ENCODE results near the gene ANKRD65.

The ANKRD65 gene

GRCh38 chr1:1439546-1440261 is 18.6 kb upstream of the ANKRD65 start:
- no peaks in the 10 kb centered on the region for H3K9me3 ChIP-seq (ENCODE audit: control insufficient read depth, insufficient read depth, low read length)
- no peak overlapping the region for H3K9ac ChIP-seq (ENCODE audit: low read depth, low read length)
- H3K27me3 ChIP-seq (ENCODE audit: control insufficient read depth, insufficient read depth, low read length), result peaks cover 3% of the 10 kb centered on the region
- peaks cover 5% of the 10 kb centered on the region for H3K36me3 ChIP-seq (ENCODE audit: control insufficient read depth, insufficient read depth, low read length)
- no peak overlapping the region for H3K4me3 ChIP-seq (ENCODE audit: low read depth, low read length)
- peaks cover 6% of the 10 kb centered on the region for H3K4me1 ChIP-seq (ENCODE audit: control insufficient read depth, insufficient read depth, low read length)

- H3K36me3 ChIP-seq (ENCODE audit: control insufficient read depth, insufficient read depth, low read length), result peaks cover 5% of the 10 kb centered on the region
- peaks cover 7% of the 10 kb centered on the region for H3K4me1 ChIP-seq (ENCODE audit: control insufficient read depth, insufficient read depth, low read length)
- H3K9me3 ChIP-seq (ENCODE audit: control insufficient read depth, insufficient read depth, low read length), result no peaks in the 10 kb centered on the region
- peak overlapping the region; percentile 12 for H3K9ac ChIP-seq (ENCODE audit: low read depth, low read length)
- H3K27me3 ChIP-seq (ENCODE audit: control insufficient read depth, insufficient read depth, low read length), result peaks cover 3% of the 10 kb centered on the region
- H3K4me3 ChIP-seq (ENCODE audit: low read depth, low read length), result no peak overlapping the region
Observed at GRCh38 chr1:1438531-1439381, 17.7 kb upstream of the ANKRD65 start.

- Histone ChIP-seq H3K9ac (ENCODE audit: low read depth, low read length) (peak overlapping the region; percentile 12), H3K36me3 (ENCODE audit: control insufficient read depth, insufficient read depth, low read length) (peaks cover 5% of the 10 kb centered on the region), H3K9me3 (ENCODE audit: control insufficient read depth, insufficient read depth, low read length) (no peaks in the 10 kb centered on the region), H3K27me3 (ENCODE audit: control insufficient read depth, insufficient read depth, low read length) (peaks cover 3% of the 10 kb centered on the region), H3K4me3 (ENCODE audit: low read depth, low read length) (no peak overlapping the region), H3K4me1 (ENCODE audit: control insufficient read depth, insufficient read depth, low read length) (peaks cover 7% of the 10 kb centered on the region)
Observed at GRCh38 chr1:1437904-1438376, 16.9 kb upstream of the ANKRD65 start.

- Histone ChIP-seq H3K4me3 (ENCODE audit: low read depth, low read length) (no peak overlapping the region), H3K27me3 (ENCODE audit: control insufficient read depth, insufficient read depth, low read length) (peaks cover 3% of the 10 kb centered on the region), H3K9ac (ENCODE audit: low read depth, low read length) (no peak overlapping the region), H3K9me3 (ENCODE audit: control insufficient read depth, insufficient read depth, low read length) (no peaks in the 10 kb centered on the region), H3K4me1 (ENCODE audit: control insufficient read depth, insufficient read depth, low read length) (peaks cover 7% of the 10 kb centered on the region), H3K36me3 (ENCODE audit: control insufficient read depth, insufficient read depth, low read length) (peaks cover 5% of the 10 kb centered on the region)
Observed at GRCh38 chr1:1437033-1437903, 16.2 kb upstream of the ANKRD65 start.

- peaks cover 7% of the 10 kb centered on the region for H3K4me1 ChIP-seq (ENCODE audit: control insufficient read depth, insufficient read depth, low read length)
- H3K9ac ChIP-seq (ENCODE audit: low read depth, low read length), result peak overlapping the region; percentile 49
- H3K9me3 ChIP-seq (ENCODE audit: control insufficient read depth, insufficient read depth, low read length), result no peaks in the 10 kb centered on the region
- peaks cover 5% of the 10 kb centered on the region for H3K36me3 ChIP-seq (ENCODE audit: control insufficient read depth, insufficient read depth, low read length)
- peaks cover 3% of the 10 kb centered on the region for H3K27me3 ChIP-seq (ENCODE audit: control insufficient read depth, insufficient read depth, low read length)
- H3K4me3 ChIP-seq (ENCODE audit: low read depth, low read length), result peak overlapping the region; percentile 53
Observed at GRCh38 chr1:1436630-1437032, 15.6 kb upstream of the ANKRD65 start.

- Histone ChIP-seq H3K27me3 (ENCODE audit: control insufficient read depth, insufficient read depth, low read length) (peaks cover 3% of the 10 kb centered on the region), H3K4me3 (ENCODE audit: low read depth, low read length) (peak overlapping the region; percentile 53), H3K4me1 (ENCODE audit: control insufficient read depth, insufficient read depth, low read length) (peaks cover 7% of the 10 kb centered on the region)
Observed at GRCh38 chr1:1435911-1436629, 15.0 kb upstream of the ANKRD65 start.

GRCh38 chr1:1435106-1435903 is 14.2 kb upstream of the ANKRD65 start, which contains the start of gene VWA1:
Gene VWA1 (plus strand): TSS chr1:1435690. CDS start chr1:1435749, 59 bp downstream.
- Histone ChIP-seq H3K27me3 (ENCODE audit: control insufficient read depth, insufficient read depth, low read length) (peaks cover 3% of the 10 kb centered on the region), H3K36me3 (ENCODE audit: control insufficient read depth, insufficient read depth, low read length) (peaks cover 3% of the 10 kb centered on the region), H3K4me3 (ENCODE audit: low read depth, low read length) (peak within 1 kb of the TSS; percentile 66), H3K9ac (ENCODE audit: low read depth, low read length) (peak within 1 kb of the TSS; percentile 70), H3K4me1 (ENCODE audit: control insufficient read depth, insufficient read depth, low read length) (peaks cover 7% of the 10 kb centered on the region), H3K9me3 (ENCODE audit: control insufficient read depth, insufficient read depth, low read length) (no peaks in the 10 kb centered on the region)

More at GRCh38 chr1:1435911-1436629, 15.0 kb upstream of the ANKRD65 start:
- Histone ChIP-seq H3K9ac (ENCODE audit: low read depth, low read length) (peak overlapping the region; percentile 49), H3K36me3 (ENCODE audit: control insufficient read depth, insufficient read depth, low read length) (peaks cover 4% of the 10 kb centered on the region), H3K9me3 (ENCODE audit: control insufficient read depth, insufficient read depth, low read length) (no peaks in the 10 kb centered on the region)

GRCh38 chr1:1434824-1435105 is 13.7 kb upstream of the ANKRD65 start:
- Histone ChIP-seq H3K9ac (ENCODE audit: low read depth, low read length) (peak overlapping the region; percentile 70), H3K9me3 (ENCODE audit: control insufficient read depth, insufficient read depth, low read length) (no peaks in the 10 kb centered on the region), H3K27me3 (ENCODE audit: control insufficient read depth, insufficient read depth, low read length) (peaks cover 3% of the 10 kb centered on the region), H3K36me3 (ENCODE audit: control insufficient read depth, insufficient read depth, low read length) (peaks cover 3% of the 10 kb centered on the region), H3K4me3 (ENCODE audit: low read depth, low read length) (peak overlapping the region; percentile 66), H3K4me1 (ENCODE audit: control insufficient read depth, insufficient read depth, low read length) (peaks cover 7% of the 10 kb centered on the region)

- Histone ChIP-seq H3K9me3 (ENCODE audit: control insufficient read depth, insufficient read depth, low read length) (no peaks in the 10 kb centered on the region), H3K27me3 (ENCODE audit: control insufficient read depth, insufficient read depth, low read length) (peaks cover 3% of the 10 kb centered on the region), H3K36me3 (ENCODE audit: control insufficient read depth, insufficient read depth, low read length) (peaks cover 3% of the 10 kb centered on the region), H3K9ac (ENCODE audit: low read depth, low read length) (peak overlapping the region; percentile 70), H3K4me3 (ENCODE audit: low read depth, low read length) (no peak overlapping the region), H3K4me1 (ENCODE audit: control insufficient read depth, insufficient read depth, low read length) (peaks cover 7% of the 10 kb centered on the region)
Observed at GRCh38 chr1:1434131-1434823, 13.2 kb upstream of the ANKRD65 start.

- H3K27me3 ChIP-seq (ENCODE audit: control insufficient read depth, insufficient read depth, low read length), result peaks cover 3% of the 10 kb centered on the region
- no peaks in the 10 kb centered on the region for H3K36me3 ChIP-seq (ENCODE audit: control insufficient read depth, insufficient read depth, low read length)
- no peaks in the 10 kb centered on the region for H3K9me3 ChIP-seq (ENCODE audit: control insufficient read depth, insufficient read depth, low read length)
- H3K4me3 ChIP-seq (ENCODE audit: low read depth, low read length), result peak overlapping the region; percentile 13
- peak overlapping the region; percentile 70 for H3K9ac ChIP-seq (ENCODE audit: low read depth, low read length)
- H3K4me1 ChIP-seq (ENCODE audit: control insufficient read depth, insufficient read depth, low read length), result peaks cover 7% of the 10 kb centered on the region
Observed at GRCh38 chr1:1433804-1434130, 12.7 kb upstream of the ANKRD65 start.
